ENCODE data around the gene CCBE1.
"Not testable (repeated sequence)": the region's sequence is repeated elsewhere in the genome, so short reads cannot be mapped to it uniquely, and the experiment has no call there.

CCBE1 gene

DNA sequence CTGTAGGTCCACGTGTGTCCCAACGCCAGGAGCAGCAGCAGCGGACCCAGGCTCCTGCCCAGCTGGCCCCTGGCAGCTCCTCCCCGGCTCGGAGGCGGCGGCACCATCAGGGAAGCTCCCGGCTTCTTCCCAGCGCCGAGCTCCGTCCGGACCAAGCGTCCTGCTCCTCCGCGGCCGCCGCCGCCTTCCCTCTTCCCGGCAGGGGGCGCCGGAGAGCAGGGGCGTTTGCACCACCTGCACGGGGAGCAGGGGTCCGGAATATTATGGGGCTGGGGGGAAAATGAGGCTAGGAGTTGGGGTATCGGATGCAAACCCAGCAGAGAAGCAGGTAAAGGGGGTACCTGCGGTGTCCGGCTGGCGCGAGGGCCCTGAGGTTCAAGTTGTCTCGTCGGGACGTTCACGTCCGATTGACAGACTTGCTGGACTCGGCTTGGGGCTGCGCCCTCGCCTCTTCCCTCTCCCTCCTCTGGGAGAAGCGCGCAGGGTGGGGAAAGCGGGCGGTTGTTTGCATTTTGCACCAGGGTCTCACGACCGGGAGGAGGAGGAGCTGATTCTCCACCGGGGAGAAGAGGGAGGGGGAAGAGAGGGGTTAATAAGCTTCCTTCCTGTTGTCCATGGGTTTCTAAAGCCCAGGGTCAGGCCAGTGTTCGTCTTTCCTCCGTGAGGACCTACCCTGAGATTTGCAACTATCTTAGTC, at the start of gene CCBE1:
Gene CCBE1 (minus strand): TSS at position 188 of the 697 bp plus-strand sequence.
- DNase-seq (ENCODE audit: low spot score), result peak; percentile 82

DNA sequence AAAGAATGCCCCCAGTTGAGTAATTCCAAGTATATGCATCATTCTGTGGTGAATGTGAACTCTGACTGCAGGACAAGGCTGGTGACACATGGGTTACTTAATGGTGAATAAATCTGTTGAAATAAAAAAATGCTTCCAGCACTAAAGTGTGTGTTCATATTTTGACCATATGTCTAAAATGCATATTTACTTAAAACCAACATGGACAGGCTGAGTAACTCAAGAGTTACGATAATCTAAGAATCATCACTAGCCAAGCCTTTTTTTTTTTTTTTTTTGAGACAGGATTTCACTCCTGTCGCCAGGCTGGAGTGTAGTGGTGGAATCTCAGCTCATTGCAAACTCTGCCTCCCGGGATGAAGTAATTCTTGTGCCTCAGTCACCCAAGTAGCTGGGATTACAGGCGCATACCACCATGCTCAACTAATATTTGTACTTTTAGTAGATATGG, 47.1 kb upstream of the CCBE1 start:
- no peak for DNase-seq (ENCODE audit: low spot score)

DNA sequence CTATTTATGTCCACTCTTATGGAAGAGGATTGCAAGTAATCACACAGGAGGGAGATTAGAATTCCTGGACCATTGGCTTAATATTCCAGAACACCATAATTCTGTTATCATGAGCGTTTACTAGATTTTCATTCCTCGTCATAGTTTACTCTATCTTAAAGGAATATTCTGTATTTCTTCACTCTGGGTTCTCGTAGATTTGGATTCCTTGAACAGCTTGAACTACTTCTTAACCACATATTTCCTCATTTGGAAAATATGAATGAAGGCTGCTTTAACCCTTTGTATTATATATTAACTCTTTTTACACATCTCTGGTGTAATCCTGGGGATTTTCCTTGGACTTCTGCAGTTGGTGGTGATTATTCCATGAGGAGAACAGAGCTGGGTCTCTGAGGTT, 46.3 kb upstream of the CCBE1 start:
- no peak for DNase-seq (ENCODE audit: low spot score)

GRCh38 chr18:59742325-59743111, 45.3 kb upstream of the CCBE1 start:
- no peak for DNase-seq (ENCODE audit: low spot score)

GRCh38 chr18:59740141-59740540, 42.9 kb upstream of the CCBE1 start:
- no peak for DNase-seq (ENCODE audit: low spot score)

DNA sequence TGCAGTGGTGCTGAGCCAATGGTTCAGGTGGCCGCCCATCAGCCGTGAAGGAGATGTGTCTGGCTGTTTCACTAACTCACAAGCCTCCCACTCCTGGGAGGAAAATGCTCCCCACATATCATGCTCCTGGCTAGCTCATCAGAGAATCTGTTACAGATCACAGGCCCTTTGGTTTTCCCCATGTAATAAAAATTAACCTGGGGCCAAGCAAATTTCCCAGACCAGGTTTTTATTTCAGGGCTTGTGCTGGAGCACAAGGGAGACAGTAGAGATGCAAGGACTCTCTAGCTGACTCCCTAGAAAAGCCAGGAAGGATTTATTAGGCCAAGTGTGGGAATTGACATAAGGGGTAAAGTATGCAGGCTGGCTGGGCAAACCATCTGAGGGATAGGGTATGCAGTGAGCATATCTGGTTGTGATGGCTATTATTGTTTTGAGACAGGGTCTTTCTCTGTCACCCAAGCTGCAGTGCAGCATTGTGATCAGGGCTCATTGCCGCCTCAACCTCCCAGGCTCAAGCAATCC, 40.6 kb upstream of the CCBE1 start:
- no peak for DNase-seq (ENCODE audit: low spot score)

DNA sequence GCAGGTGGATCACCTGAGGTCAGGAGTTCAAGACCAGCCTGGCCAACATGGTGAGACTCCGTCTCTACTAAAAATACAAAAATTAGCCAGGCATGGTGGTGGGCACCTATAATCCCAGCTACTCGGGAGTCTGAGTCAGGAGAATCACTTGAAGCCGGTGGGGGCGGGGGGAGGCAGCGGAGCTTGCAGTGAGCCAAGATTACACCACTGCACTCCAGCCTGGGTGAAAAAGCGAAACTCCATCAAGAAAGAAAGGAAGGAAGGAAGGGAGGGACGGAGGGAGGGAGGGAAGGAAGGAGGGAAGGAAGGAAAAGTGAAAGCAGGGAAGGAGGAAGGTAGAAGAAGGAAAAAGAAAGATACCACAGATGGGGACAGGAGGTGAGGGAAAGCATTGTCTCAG, 40.1 kb upstream of the CCBE1 start:
- not testable (repeated sequence) for DNase-seq (ENCODE audit: low spot score)

GRCh38 chr18:59736061-59736460, 38.8 kb upstream of the CCBE1 start:
- DNase-seq (ENCODE audit: low spot score), result no peak

DNA sequence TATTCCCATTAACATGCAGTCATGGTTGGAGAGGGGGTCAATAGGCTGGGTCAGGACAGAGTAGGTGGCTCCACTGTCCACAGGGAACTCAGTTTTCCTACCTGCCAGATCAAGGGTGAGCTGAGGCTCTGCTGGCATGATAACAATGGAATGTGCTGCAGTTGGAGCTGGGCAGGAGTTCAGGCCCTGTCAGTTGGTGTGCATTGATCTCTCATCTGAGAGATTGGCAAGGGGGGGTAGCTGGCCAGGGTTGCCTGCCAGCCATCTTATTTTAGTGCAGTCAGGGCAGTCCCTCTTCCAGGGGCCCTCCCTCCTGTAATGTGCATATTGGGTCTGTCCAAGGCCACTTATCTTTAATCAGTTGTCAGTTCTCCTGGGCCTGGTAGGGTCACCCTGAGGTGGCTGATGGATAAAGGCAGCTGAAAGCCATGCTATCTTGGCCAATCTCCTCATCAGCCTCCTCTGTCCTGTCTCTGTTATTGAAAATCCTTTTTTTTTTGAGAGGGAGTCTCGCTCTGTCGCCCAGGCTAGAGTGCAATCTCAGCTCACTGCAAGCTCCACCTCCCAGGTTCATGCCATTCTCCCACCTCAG, 38.1 kb upstream of the CCBE1 start:
- no peak for DNase-seq (ENCODE audit: low spot score)

- no peak for DNase-seq (ENCODE audit: low spot score)
These were observed 36.2 kb upstream of the CCBE1 start for GRCh38 chr18:59733421-59733820.

GRCh38 chr18:59730896-59731295, 33.7 kb upstream of the CCBE1 start:
- DNase-seq (ENCODE audit: low spot score), result no peak

DNA sequence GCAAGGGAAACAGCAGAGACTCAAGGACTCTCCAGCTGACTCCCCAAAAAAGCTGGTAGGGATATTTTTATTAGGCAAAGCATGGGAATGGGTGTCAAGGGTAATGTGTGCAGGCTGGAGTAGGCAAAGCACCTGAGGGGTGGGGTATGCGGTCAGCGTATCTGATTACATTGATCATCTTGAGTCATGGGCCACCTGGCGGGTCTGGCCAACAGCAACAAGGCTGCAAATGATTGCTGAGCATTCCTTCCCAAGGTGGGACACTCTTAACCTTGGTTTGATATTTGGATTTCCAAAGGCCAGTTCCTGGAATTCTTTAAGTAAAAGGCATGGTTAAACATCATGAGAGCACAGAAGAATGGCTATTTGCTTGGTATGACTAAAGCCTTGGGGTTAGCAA, 32.6 kb upstream of the CCBE1 start:
- DNase-seq (ENCODE audit: low spot score), result no peak

GRCh38 chr18:59728816-59729215, 31.6 kb upstream of the CCBE1 start:
- DNase-seq (ENCODE audit: low spot score), result no peak

DNA sequence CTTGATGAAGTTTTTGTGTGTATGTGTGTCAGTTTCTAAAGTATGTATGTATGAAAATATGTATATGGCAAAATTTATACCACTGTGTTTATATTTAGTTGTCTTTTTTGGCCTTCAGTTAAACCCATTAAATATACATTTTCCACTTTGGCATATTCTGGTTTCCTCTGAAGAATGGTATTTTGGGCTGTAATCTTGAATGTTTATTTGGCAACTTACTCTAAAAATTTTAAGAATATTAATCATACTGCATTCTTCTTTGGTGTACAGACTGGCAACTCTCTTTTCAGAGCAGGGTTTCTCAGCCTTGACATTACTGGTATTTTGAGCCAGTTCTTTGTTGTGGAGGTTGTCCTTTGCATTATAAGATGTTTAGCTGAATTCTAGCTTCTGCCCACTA, 27.9 kb upstream of the CCBE1 start:
- no peak for DNase-seq (ENCODE audit: low spot score)

DNA sequence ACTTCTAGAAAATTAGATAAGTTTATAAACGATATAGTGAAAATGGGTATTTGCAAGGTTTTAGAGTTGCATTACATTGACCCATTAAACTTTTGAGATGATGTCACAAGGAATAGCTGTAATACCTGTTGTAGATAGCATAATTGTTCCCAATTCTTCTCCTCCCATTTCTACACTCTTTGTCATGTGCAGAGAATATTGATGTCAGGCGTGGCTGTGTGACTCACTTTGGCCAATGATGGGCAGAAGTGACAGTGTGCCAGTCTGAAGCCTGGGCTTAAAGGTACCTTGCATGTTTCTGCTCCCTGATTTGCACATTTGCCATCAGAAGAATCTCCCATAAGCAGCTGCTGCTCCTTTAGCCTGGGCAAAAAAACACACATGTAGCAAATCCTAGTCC, 26.9 kb upstream of the CCBE1 start:
- no peak for DNase-seq (ENCODE audit: low spot score)

DNA sequence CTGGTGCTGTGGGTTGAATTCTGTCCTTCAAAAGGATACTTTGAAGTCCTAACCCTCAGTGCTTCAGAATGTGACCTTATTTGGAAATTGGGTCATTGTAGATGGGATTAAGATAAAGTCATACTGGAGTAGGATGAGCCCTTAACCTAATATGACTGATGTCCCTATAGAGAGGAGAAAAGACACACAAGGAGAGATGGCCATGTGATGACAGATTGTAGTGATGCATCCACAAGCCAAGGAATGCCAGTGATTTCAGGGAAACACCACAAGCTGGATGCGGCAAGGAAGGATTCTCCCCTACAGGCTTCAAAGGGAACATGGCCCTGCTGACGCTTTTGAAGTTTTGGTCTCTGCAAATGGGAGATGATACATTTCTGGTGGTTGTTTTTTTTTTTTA, 24.7 kb upstream of the CCBE1 start:
- no peak for DNase-seq (ENCODE audit: low spot score)

GRCh38 chr18:59721211-59721610, 24.0 kb upstream of the CCBE1 start:
- DNase-seq (ENCODE audit: low spot score), result no peak

GRCh38 chr18:59719544-59720181, 22.4 kb upstream of the CCBE1 start:
- no peak for DNase-seq (ENCODE audit: low spot score)

DNA sequence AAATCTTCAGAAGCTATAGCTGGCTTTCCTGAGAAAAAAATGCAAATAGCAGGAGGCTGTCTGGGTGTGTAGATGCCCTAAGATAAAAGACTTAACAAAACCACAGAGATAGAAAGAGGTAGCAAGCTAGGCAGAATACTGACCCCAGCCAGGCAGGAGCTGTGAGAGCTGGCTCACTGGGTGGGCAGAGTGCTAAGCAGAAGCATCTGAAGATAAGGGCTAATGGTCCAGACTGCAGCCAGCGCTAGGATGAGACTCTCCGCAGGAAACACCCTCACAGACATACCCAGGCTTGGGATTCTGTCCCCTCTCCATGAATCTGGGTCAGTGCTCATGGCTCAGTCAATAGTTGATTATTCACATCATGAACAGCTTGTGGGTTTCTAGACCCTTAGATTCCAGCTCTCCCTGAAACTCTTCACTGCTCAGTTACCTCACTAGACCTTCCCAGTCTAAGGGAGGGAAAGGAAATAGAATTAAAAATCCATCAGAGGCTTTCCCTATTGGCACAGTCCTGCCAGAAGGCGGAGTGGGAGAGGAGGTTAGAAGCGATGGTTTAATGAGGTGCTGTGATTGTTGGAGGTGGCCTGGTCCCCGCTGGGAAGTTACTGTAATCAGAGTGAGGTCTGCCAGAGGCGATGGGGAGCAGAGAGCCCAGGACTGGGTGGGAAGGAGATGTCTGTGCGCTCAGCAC, 21.4 kb upstream of the CCBE1 start:
- DNase-seq (ENCODE audit: low spot score), result no peak

- DNase-seq (ENCODE audit: low spot score), result no peak
These were observed 20.9 kb upstream of the CCBE1 start for GRCh38 chr18:59718108-59718463.

DNA sequence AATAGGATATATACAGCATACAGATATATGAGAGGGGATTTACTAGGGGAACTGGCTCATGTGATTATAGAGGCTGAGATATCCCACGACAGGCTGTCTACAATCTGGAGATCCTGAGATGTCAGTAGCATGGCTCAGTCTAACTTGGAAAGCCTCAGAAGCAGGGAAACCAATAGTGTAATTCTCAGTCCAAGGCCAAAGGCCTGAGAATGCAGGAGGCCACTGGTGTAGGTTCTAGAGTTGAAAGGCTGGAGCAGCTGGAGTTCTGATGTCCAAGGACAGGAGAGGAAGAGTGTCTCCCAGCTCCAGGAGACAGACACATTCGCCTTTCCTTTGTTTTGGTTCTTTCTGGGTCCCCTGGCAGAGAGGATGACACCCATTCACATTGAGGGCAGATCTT, 20.1 kb upstream of the CCBE1 start:
- no peak for DNase-seq (ENCODE audit: low spot score)

GRCh38 chr18:59715966-59716369, 18.7 kb upstream of the CCBE1 start:
- no peak for DNase-seq (ENCODE audit: low spot score)
